Natural killer cell treated with Interleukin-12 subunit alpha and Interleukin-12 subunit beta and Interleukin-15 and Interleukin-18, amount 100 ng/mL, for 72 hours (primary cell): Measurements from ENCODE around the gene IFNK. TPM values are rescaled to one million over a fixed set of nuclear protein-coding genes. Genes with fewer than 3 reads are reported as not detected.

Source experiments
- total RNA-seq, 2 donors: library from RNA; stranded (reverse); gene quantifications; one replicate each; pipeline ENCODE4 v1.2.3, GENCODE V29; 2022

Gene IFNK
- total RNA-seq, 2 donors from 2014 or later = not detected

Other genes with a start within 250 kb of the IFNK start
- not detected for gene EQTN, start 227.1 kb upstream of the IFNK start, total RNA-seq
- under 1 TPM; 0.11 to 0.59 TPM for gene MOB3B, start 5.5 kb downstream of the IFNK start, total RNA-seq
- gene C9orf72, start 49.2 kb downstream of the IFNK start, total RNA-seq = 1 to 10 TPM; 4.0 to 6.1 TPM